H1 (cell line): Measurements from ENCODE around the gene ECT2L.

Experiments
- ATF2 ChIP-seq: IDR thresholded peaks from 2 replicates; pipeline ENCODE4 v1.6.1; 2012; ENCODE audit warnings: low read length, inconsistent platforms
- CEBPB ChIP-seq: IDR thresholded peaks from 2 replicates; pipeline ENCODE4 v1.6.1; 2012; ENCODE audit warnings: low read depth, low read length
- CTBP2 ChIP-seq: IDR thresholded peaks from 2 replicates; pipeline ENCODE4 v1.7.0; 2011; ENCODE audit warnings: borderline replicate concordance, mild to moderate bottlenecking, moderate library complexity, mixed read lengths, low read length; ENCODE audit not compliant: insufficient read depth, insufficient read length
- CTCF ChIP-seq, 3 experiments: IDR thresholded peaks; 1 replicate in 2 of 3; 2 replicates in 1 of 3; pipeline versions ENCODE4 v1.5.1 to v1.6.1; 2011; ENCODE audit warnings: low read length in 3 of 3, mild to moderate bottlenecking in 3 of 3, inconsistent platforms in 2 of 3, low read depth in 1 of 3, moderate library complexity in 1 of 3; ENCODE audit not compliant: insufficient read depth in 1 of 3; ENCODE audit errors: control extremely low read depth in 1 of 3
- EGR1 ChIP-seq: IDR thresholded peaks from 2 replicates; pipeline ENCODE4 v1.6.1; 2011; ENCODE audit warnings: low read depth, low read length, borderline replicate concordance
- EP300 ChIP-seq, 2 experiments: IDR thresholded peaks; 1 replicate in 1 of 2; 2 replicates in 1 of 2; pipeline ENCODE4 v1.6.1; 2011 to 2012; ENCODE audit warnings: low read depth in 2 of 2, low read length in 2 of 2, mild to moderate bottlenecking in 2 of 2, borderline replicate concordance in 1 of 2, inconsistent platforms in 1 of 2, moderate library complexity in 1 of 2
- EZH2 ChIP-seq: fragments of 200-600 bp; sonication (generic); IDR thresholded peaks from 2 replicates; pipeline ENCODE4 v1.7.1; 2012; ENCODE audit warnings: low read depth, mild to moderate bottlenecking, moderate library complexity, low read length, inconsistent platforms; ENCODE audit not compliant: severe bottlenecking
- GABPA ChIP-seq: IDR thresholded peaks from 2 replicates; pipeline ENCODE4 v1.6.1; 2011; ENCODE audit warnings: mild to moderate bottlenecking, low read length, moderate library complexity, borderline replicate concordance; ENCODE audit not compliant: insufficient read depth
- JUND ChIP-seq: IDR thresholded peaks from 2 replicates; pipeline ENCODE4 v1.6.1; 2011; ENCODE audit warnings: mild to moderate bottlenecking, improper control_type of control experiment, low read length
- POLR2AphosphoS5 ChIP-seq: IDR thresholded peaks from 2 replicates; pipeline ENCODE4 v1.6.1; 2011; ENCODE audit warnings: low read depth, low read length

DNA sequence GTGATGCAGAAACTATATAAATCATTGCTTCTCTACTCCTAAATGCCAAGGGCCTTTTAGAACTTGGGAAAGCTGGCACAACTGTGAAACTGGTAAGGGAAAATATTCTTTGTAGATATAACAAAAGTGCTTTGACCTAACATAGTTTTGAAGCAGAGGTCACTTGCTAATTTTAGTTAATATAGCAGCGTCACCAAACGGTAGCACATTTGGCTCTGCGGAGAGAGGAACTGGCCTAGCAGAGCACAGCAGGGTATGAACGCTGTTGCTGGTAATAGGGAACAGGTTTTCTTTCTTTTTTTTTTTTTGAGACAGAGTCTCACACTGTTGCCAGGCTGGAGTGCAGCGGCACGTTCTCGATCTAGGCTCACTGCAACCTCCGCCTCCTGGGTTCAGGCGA is 67.4 kb downstream of the ECT2L start:
- TF ChIP-seq EZH2 (no peak), CEBPB (no peak), ATF2 (no peak), EGR1 (no peak), CTCF (IDR thresholded peaks at IDR 0.05; ENCODE audit: control extremely low read depth in 1 of 3, insufficient read depth in 1 of 3, low read depth in 1 of 3, low read length in 3 of 3) (no peak), CTBP2 (no peak), JUND (no peak), POLR2AphosphoS5 (no peak), EP300 (IDR thresholded peaks at IDR 0.05; ENCODE audit: borderline replicate concordance in 1 of 2, low read depth in 2 of 2, low read length in 2 of 2) (no peak), GABPA (no peak)
